ENCODE results near the gene AMDHD2.

Gene AMDHD2

GRCh38 chr16:2501946-2502895 lies 17.9 kb upstream of the AMDHD2 start:
- ATAC-seq, result no peak
- Mint-ChIP-seq H3K9me3 (no peaks in the 10 kb centered on the region), H3K27me3 (no peaks in the 10 kb centered on the region), H3K27ac (no peak overlapping the region), H3K4me1 (peaks cover 6% of the 10 kb centered on the region), H3K4me3 (no peak overlapping the region)
- no peak for DNase-seq

DNA sequence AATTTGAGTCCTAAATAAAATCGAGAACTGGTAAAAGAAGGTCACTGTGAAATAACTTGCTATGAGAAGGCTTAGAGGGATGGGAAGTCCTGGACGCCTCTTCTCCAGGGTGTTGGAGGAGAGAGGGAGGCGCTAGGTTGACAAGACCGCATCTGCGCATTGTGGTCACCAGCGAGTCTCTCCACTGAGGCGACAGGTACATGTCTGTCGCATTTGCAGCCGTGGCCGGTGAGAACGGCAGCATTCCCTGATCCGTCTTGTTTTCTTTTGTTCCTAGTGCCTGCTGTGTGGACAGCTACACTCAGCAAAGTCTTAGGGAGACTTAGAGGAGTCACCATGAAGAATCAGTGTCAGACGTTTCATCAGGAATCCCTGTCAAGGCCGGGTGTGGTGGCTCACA lies 14.5 kb upstream of the AMDHD2 start:
- H3K4me1 Mint-ChIP-seq, result peaks cover 17% of the 10 kb centered on the region

DNA sequence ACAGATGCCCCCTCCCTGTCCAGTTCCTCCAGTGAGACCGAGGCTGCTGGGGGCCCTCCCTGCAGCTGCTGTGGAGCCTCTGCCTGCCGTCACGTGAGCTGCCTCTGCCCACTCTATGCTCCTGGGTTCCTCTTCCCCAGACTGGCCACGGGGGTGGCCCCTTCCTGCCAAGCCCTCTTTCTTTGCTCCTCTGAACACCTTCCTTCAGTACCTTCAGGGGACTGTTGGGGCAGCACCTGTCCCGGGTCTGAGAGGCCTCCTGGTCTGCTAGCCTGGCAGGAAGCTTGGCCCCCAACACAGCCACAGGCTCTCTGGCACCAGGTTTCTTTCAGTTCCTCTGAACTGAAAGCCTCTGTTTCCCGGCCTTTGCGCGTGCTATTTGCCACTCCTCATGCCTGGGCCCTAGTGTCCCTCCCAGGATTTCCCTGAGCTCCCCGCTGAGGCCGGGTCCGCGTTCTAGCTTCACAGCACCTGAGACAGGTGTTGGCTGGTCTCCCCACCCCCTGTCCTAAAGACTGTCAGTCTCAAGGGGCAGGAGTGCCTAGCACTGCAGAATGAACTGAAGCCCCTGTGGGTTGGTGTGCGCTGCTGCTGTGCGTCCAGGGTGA lies 13.0 kb upstream of the AMDHD2 start:
- Mint-ChIP-seq H3K27ac (peak overlapping the region in 1 of 2 donors; percentile 72), H3K4me3 (no peak overlapping the region), H3K9me3 (no peaks in the 10 kb centered on the region), H3K4me1 (peaks cover 20% of the 10 kb centered on the region), H3K27me3 (no peaks in the 10 kb centered on the region)
- no peak for DNase-seq
- peak; percentile 59 for ATAC-seq

More for the DNA sequence above, 14.5 kb upstream of the AMDHD2 start:
- ATAC-seq, result no peak
- Mint-ChIP-seq H3K4me3 (no peak overlapping the region), H3K27me3 (no peaks in the 10 kb centered on the region), H3K27ac (peak overlapping the region in 1 of 2 donors; percentile 55), H3K9me3 (no peaks in the 10 kb centered on the region)
- no peak for DNase-seq

DNA sequence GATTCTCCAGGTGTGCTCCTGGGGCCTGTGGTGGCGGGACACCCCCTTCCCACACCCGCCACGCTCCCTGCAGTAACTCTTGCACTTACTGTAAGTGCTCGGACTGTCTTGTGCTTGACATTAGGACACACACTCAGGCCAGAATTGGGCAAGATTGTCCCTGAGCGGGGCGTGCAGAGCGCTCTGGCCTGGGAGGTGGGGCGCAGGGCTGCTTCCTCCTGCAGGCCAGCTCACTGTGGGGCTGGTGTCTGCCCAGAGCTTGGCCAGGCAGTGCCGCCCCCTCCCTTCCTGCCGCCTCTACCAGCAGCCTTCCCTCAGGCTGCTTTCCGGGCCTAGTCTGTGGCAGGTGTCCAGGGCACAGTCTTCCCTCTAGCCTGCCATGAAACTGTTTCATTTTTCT lies 12.5 kb upstream of the AMDHD2 start:
- Mint-ChIP-seq H3K27me3 (no peaks in the 10 kb centered on the region), H3K27ac (no peak overlapping the region)

DNA sequence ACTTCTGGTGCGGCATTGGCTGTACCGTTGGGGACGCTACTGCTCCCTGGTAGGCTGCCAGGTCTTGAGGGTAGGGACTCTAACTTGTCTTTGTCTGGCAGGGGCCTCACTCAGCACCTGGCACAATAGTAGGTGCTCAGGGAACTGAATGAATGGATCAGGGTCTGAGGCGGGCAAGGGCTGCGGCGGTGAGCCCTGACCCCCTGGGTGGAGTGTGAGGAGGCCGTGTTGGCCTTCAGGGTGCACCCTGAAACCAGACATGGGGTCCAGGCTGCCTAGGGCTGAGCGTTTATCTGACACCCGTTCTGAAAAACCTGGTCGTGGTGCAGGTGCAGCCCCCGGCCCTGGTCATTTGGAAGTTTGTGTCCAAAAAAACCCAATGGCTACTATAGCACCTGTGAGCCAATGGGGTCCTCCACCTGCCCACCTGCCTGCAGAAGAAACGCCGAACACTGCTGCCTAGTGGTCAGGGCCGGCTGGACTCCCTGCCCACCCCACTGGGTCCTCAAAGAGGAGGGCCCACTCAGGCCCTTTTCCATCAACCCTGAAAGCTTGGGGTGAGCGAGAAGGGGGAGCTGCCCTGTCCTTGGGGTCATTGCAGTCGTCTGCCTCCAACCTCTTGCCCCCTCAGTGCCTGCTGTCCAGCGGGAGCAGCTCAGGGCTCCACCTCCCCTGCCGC lies 11.3 kb upstream of the AMDHD2 start:
- no peak overlapping the region for H3K27ac Mint-ChIP-seq
- peaks cover 33% of the 10 kb centered on the region for H3K4me1 Mint-ChIP-seq
- ATAC-seq (no peak), DNase-seq (no peak)
- no peaks in the 10 kb centered on the region for H3K27me3 Mint-ChIP-seq
- no peaks in the 10 kb centered on the region for H3K9me3 Mint-ChIP-seq
- no peak overlapping the region for H3K4me3 Mint-ChIP-seq

More for the DNA sequence above, 12.5 kb upstream of the AMDHD2 start:
- no peak overlapping the region for H3K4me3 Mint-ChIP-seq
- H3K9me3 Mint-ChIP-seq, result no peaks in the 10 kb centered on the region
- DNase-seq (no peak), ATAC-seq (no peak)
- H3K4me1 Mint-ChIP-seq, result peaks cover 25% of the 10 kb centered on the region

DNA sequence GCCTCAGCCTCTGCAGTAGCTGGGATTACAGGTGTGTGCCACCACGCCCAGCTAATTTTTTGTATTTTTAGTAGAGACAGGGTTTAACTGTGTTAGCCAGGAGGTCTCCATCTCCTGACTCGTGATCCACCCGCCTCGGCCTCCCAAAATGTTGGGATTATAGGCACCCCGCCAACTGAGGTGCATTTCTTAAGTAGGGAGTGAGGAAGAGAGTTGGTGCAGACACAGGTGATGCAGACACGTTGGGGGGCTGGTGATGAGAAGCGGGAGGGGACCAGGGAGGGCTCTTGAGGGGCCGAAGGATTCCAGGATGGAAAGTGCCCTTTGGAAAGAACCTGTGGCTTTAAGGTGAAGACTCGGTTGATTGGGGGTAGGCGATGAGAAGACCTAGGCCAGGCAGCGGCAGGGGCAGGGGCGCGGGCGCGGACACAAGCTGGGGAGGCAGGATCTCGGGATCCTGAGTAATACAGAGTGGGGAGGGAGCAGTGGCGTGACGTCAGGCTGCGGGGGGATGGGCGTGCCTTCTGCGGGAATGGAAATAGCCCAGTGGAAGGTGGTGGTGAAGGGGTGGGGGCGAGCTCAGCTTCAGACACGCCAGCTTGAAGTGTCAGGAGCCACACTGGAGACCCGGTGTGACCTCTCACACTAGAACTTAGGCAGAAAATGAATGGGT lies 8.9 kb upstream of the AMDHD2 start:
- Mint-ChIP-seq H3K4me1 (peaks cover 51% of the 10 kb centered on the region), H3K4me3 (no peak overlapping the region), H3K9me3 (no peaks in the 10 kb centered on the region), H3K27ac (no peak overlapping the region), H3K27me3 (no peaks in the 10 kb centered on the region)
- ATAC-seq (no peak), DNase-seq (no peak)

DNA sequence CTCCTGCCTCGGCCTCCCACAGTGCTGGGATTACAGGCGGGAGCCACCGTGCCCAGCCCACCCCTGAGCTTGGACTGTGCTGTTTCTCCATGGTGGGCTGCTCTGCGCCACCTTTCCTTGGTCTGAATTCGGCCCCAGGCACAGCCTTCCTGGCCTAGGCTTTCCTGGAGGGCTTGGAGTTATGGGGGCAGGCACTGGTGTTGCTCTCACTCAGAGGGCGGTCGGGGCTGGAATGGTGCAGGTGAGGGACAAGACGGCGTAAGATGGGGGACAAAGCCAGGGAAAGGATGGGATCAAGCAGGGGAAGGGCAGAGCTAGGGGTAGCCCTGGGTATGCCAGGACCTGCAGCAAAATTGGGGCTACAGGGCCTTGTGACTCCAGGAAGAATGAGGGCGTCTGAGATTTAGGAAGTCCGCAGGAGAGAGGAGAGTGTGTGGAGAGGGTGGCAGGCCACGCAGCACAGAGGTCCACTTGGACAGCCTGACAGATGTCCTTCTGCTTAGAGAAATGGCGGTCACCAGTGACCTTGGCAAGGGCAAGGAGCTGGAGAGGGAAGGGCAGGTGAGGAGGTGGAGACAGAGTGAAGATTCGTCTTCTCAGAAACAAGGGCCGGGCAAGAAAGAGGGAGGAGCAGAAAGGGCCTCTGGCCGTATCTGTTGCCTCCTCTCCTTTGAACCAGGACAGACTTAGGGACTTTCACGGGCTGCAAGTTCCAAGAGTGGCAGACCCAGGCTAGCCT lies 8.0 kb upstream of the AMDHD2 start:
- H3K4me3 Mint-ChIP-seq, result peak overlapping the region; percentile 89 to 90
- ATAC-seq (no peak), DNase-seq (no peak)
- peaks cover 55% of the 10 kb centered on the region for H3K4me1 Mint-ChIP-seq
- no peaks in the 10 kb centered on the region for H3K9me3 Mint-ChIP-seq
- peak overlapping the region; percentile 94 to 98 for H3K27ac Mint-ChIP-seq
- H3K27me3 Mint-ChIP-seq, result no peaks in the 10 kb centered on the region

- DNase-seq (peak; percentile 43 to 55), ATAC-seq (peak; percentile 37)
- Mint-ChIP-seq H3K27ac (peak overlapping the region; percentile 94 to 98), H3K4me3 (peak overlapping the region; percentile 89 to 90), H3K9me3 (no peaks in the 10 kb centered on the region), H3K27me3 (no peaks in the 10 kb centered on the region), H3K4me1 (peaks cover 57% of the 10 kb centered on the region)
These were observed 7.3 kb upstream of the AMDHD2 start for GRCh38 chr16:2512735-2513404.

DNA sequence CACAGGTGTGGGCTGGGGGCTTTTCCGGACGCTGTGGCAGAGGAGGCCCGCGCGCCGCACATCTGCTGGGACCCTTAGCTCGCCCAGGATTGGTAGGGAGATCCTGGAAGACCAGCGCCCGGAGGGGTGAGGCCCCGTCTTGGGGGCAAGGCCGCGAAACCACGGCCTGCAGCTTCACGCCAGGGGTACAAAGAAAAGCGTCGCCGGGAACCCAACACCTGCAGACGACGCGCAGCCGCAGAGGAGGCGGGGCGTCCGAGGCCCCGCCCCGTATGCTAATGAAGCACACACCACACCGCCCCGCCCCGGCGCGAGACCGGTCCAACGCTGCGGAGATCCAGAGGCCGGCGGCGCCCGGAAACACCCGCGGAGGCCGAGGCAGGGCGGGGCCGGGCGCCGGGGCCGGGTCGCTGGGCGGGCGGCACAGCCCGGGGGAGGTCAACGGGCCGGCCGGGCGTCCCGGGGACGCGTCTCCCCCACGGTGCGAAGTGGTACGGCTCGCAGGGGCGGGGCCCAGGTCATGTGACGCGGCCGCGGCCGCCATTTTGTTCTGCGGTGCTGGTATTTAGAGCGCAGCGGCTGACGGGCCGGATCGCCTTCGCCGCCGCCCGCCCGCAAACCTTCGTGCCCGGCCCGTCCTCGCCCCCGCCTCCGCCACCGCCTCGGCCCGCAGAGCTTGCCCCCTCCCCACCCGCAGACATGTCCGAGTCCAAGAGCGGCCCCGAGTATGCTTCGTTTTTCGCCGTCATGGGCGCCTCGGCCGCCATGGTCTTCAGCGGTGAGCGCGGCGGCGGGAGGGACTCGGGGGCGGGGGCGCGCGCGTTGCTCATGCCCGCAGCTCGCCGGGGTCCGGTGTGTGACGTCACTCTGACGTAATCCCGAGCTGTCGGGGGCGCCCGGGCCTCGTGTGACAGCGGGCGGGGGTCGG lies 6.5 kb upstream of the AMDHD2 start, which contains the start of gene ATP6V0C:
TSS of gene ATP6V0C (plus strand) at position 548 of the 928 bp plus-strand sequence. CDS start at position 700, 152 bp downstream.
- Mint-ChIP-seq H3K27ac (peak within 1 kb of the TSS; percentile 94 to 99), H3K9me3 (no peaks in the 10 kb centered on the region), H3K4me1 (peaks cover 65% of the 10 kb centered on the region), H3K4me3 (peak within 1 kb of the TSS; percentile 95 to 96), H3K27me3 (no peaks in the 10 kb centered on the region)
- ATAC-seq (peak; percentile 89), DNase-seq (peak; percentile 91 to 93)

GRCh38 chr16:2514333-2515179 lies 5.6 kb upstream of the AMDHD2 start:
- H3K27me3 Mint-ChIP-seq, result no peaks in the 10 kb centered on the region
- peak; percentile 26 for ATAC-seq
- peak in 1 of 2 donors; percentile 51 for DNase-seq
- H3K9me3 Mint-ChIP-seq, result no peaks in the 10 kb centered on the region
- H3K4me1 Mint-ChIP-seq, result peaks cover 74% of the 10 kb centered on the region
- peak overlapping the region; percentile 89 to 99 for H3K27ac Mint-ChIP-seq
- peak overlapping the region; percentile 95 to 96 for H3K4me3 Mint-ChIP-seq

GRCh38 chr16:2515180-2515851 lies 4.9 kb upstream of the AMDHD2 start:
- Mint-ChIP-seq H3K27ac (peak overlapping the region; percentile 89 to 99), H3K9me3 (no peaks in the 10 kb centered on the region), H3K27me3 (no peaks in the 10 kb centered on the region), H3K4me3 (peak overlapping the region; percentile 95 to 96), H3K4me1 (peaks cover 75% of the 10 kb centered on the region)
- ATAC-seq, result no peak
- DNase-seq, result no peak

Measured in stimulated activated naive CD8-positive, alpha-beta T cell treated with anti-CD3 and anti-CD28 coated beads, Interleukin-15, amount 100 ng/mL, for 72 hours (primary cell).